Measurements from ENCODE around the gene VPS52.

Gene VPS52

GRCh38 chr6:33209856-33210255 lies 61.8 kb downstream of the VPS52 start:
- no peak for DNase-seq

GRCh38 chr6:33208091-33208967 lies 63.3 kb downstream of the VPS52 start, which contains the start of gene RING1:
Gene RING1 (plus strand): TSS chr6:33208500. CDS start chr6:33208823, 323 bp downstream.
- peak; percentile 92 for DNase-seq

DNA sequence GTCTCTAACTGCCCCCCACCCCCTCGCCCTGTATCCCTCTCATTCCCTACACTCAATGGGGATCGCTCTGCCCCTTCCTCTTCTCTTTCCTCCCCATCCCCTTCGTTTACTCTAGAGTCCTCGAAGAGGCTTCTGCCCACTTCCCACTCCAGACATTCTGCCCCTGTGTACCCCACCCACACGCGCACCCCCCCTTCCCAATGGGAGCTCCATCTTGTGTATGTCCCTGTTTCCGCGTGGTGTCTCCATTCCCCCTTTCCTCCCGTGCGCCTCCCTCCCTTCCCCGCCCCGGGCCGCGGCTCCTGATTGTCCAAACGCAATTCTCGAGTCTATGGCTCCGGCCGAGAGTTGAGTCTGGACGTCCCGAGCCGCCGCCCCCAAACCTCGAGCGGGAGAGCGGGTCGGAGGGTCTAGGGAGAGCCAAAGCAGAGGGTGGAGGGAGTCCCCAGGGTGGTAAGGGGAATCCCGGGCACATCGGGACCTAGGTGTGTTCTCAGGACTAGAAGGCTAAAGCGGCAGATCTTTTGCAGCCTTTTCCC lies 64.1 kb downstream of the VPS52 start:
- no peak for DNase-seq

- peak; percentile 71 for DNase-seq
These were observed 64.7 kb downstream of the VPS52 start for GRCh38 chr6:33206864-33207551.

DNA sequence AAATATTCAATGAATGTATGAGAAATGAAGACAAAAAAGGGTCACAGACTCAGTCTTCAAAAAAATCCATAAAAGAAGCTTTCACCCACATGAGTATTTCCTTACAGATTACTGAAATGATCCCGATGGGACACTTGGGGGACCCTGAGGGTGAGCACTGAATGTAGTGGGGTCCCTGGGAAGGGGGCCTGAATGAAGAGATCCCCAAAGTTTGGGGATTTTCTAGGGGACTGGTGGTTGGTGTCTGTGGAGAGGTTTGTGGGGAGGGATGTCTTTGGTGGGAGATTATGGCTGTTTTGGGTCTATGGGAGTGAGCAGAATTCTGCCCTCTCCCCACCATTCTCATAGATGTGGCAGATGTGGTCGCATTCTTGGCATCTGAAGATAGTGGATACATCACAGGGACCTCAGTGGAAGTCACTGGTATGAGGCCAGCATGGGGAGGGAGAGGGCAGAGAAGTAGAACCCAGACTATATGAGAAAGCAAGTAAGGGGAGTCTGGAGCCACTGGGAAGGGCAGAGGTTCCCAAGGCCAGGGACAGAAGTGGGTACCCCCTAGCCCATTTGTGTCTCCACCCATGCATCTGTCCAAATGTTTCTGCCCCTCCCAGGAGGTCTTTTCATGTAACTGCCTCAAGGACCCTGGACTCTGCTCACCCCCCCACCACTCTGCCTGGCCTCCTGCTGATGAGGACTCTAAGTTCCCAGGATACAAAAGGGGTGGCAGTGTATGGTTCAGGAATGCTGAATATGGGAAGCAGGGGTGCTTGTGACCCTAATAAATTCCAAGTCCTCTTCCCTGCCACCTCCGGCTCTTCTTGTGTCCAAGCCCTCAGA lies 65.4 kb downstream of the VPS52 start:
- DNase-seq = peak; percentile 26

- no peak for DNase-seq
These were observed 66.3 kb downstream of the VPS52 start for GRCh38 chr6:33205191-33206026.

GRCh38 chr6:33204415-33205190 lies 67.1 kb downstream of the VPS52 start, which contains the start of gene HSD17B8:
Gene HSD17B8 (plus strand): TSS chr6:33204655. CDS start chr6:33204669, 14 bp downstream.
- DNase-seq = peak; percentile 93

DNA sequence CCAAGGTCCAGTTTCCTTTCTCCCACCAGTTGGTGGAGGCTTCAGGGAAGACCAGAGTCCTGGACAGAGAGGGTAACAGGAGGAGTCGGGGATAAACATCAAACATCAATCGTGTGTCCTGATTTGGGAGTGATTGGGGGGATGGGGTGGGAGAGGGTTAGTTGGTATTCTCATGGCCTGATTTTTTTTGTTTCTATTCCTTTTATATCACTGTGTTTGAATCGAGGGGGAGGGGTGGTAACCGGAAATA lies 67.6 kb downstream of the VPS52 start:
- DNase-seq = no peak

DNA sequence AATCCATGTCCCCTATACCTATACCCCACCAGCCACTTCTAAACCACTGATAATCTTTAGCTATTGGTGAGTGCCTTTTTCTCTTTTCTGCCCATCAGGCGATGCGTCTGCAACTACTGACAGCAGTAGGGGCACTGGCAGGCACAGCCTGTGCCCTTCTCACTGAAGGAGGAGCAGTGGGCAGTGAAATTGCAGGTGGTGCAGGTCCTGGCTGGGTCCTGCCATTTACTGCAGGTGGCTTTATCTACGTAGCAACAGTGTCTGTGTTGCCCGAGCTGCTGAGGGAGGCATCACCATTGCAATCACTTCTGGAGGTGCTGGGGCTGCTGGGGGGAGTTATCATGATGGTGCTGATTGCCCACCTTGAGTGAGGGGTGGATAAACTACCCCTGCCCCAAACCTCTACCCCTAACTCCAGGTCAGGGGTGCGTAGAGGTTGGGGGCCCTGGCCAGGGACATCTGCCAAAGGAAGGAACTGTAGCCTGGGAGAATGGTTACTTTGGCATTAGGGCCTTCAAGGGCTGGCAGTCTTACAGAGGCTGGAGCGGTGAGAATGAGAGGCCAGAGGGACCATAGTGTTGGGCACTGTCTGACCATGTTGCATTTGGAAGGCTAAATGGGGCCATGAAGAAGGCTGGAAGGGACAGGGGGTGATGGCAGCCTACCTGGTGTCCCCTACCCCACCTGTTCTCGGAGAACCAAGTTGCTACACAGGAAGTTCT lies 68.1 kb downstream of the VPS52 start:
- DNase-seq = no peak

DNA sequence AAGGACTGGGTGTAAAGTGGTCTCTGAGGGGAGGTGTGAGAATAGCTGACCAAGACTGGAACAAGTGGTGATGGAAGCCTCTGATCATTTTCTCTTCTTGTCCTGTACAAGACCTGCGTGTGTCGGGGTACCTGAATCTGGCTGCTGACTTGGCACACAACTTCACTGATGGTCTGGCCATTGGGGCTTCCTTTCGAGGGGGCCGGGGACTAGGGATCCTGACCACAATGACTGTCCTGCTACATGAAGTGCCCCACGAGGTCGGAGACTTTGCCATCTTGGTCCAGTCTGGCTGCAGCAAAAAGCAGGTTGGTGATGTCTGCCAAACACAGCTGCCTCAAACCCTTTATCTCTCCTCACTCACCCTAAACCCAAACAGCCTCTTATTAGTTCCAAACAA lies 68.9 kb downstream of the VPS52 start:
- DNase-seq = no peak

GRCh38 chr6:33201935-33202334 lies 69.7 kb downstream of the VPS52 start:
- DNase-seq = no peak

GRCh38 chr6:33201147-33201545 lies 70.5 kb downstream of the VPS52 start:
- no peak for DNase-seq

All from retina (tissue), 1 donor.